A673 (cell line): ENCODE measurements around the gene PI4K2A. TPM values are rescaled to one million over a fixed set of nuclear protein-coding genes. Genes with fewer than 3 reads are reported as not detected.

Experiments
- BruUV-seq: library from RNA; stranded (reverse); fragments of 400-500 nt; replicated peaks from 2 replicates; lab custom pipeline; 2021; lab: Mats Ljungman, UMichigan
- CTCF ChIA-PET: fragments of 300-600 bp; sonication (Branson Sonifier 250); formaldehyde crosslinking; loops from one replicate; lab custom pipeline; 2022; ENCODE audit warnings: antibody characterized with exemption; lab: Charles Lee
- POLR2A ChIA-PET: fragments of 300-600 bp; sonication (Branson Sonifier 250); formaldehyde crosslinking; loops from one replicate; lab custom pipeline; 2022; ENCODE audit warnings: antibody characterized with exemption; ENCODE audit not compliant: low non-redundant PET; lab: Charles Lee
- DNase-seq: peaks from one replicate; pipeline ENCODE4 v3.0.0-alpha.2; 2015; ENCODE audit warnings: low spot score
- H3K27ac ChIP-seq: fragments of 200-600 bp; sonication (generic); 2 replicates; pipeline ENCODE4 v1.5.1; 2016; ENCODE audit warnings: mixed run types, low read depth, mild to moderate bottlenecking, mixed read lengths, antibody characterized with exemption, low read length; ENCODE audit not compliant: poor library complexity, severe bottlenecking
- H3K27me3 ChIP-seq: fragments of 200-600 bp; sonication (generic); replicated peaks from 2 replicates; pipeline ENCODE4 v1.6.1; 2017; ENCODE audit warnings: mixed run types, low read depth, mild to moderate bottlenecking, mixed read lengths, antibody characterized with exemption, low read length; ENCODE audit not compliant: insufficient read depth, poor library complexity
- H3K36me3 ChIP-seq: fragments of 200-600 bp; sonication (generic); 2 replicates; pipeline ENCODE4 v1.6.1; 2016; ENCODE audit warnings: mixed run types, mild to moderate bottlenecking, mixed read lengths, antibody characterized with exemption, low read length; ENCODE audit not compliant: insufficient read depth, poor library complexity, severe bottlenecking
- H3K4me1 ChIP-seq: fragments of 200-600 bp; sonication (generic); 2 replicates; pipeline ENCODE4 v1.6.1; 2017; ENCODE audit warnings: mixed run types, mild to moderate bottlenecking, mixed read lengths, antibody characterized with exemption, low read length; ENCODE audit not compliant: insufficient read depth, poor library complexity, severe bottlenecking
- H3K4me3 ChIP-seq: fragments of 200-600 bp; sonication (generic); 2 replicates; pipeline ENCODE4 v1.5.1; 2016; ENCODE audit warnings: low read depth, mixed run types, mild to moderate bottlenecking, mixed read lengths, low read length; ENCODE audit not compliant: poor library complexity, severe bottlenecking
- H3K9me3 ChIP-seq: fragments of 200-600 bp; sonication (generic); 2 replicates; pipeline ENCODE4 v1.6.1; 2016; ENCODE audit warnings: mixed run types, low read depth, mild to moderate bottlenecking, mixed read lengths, antibody characterized with exemption, low read length; ENCODE audit not compliant: poor library complexity, severe bottlenecking
- EZH2 ChIP-seq: fragments of 200-600 bp; sonication (generic); IDR thresholded peaks from 2 replicates; pipeline ENCODE4 v1.6.1; 2017; ENCODE audit warnings: borderline replicate concordance, low read depth, mild to moderate bottlenecking, mixed read lengths, antibody characterized with exemption, low read length; ENCODE audit not compliant: poor library complexity, severe bottlenecking
- intact Hi-C: fragments of 100-400 bp; cut with micrococcal nuclease; formaldehyde crosslinking; loops from one replicate; pipeline ENCODE4 v1.10.0; 2022; ENCODE audit not compliant: unreplicated experiment
- total RNA-seq: library from RNA; stranded (reverse); gene quantifications from 2 replicates; pipeline ENCODE4 v1.2.3, GENCODE V29; 2021
- TF ChIP-seq, protein P1 (sequence below): fragments of 300-800, 200-600 bp; sonication (generic); conservative IDR thresholded peaks from 2 replicates; pipeline ENCODE4 v1.5.1; 2017; ENCODE audit warnings: low read depth, mild to moderate bottlenecking, antibody characterized with exemption, low read length, moderate library complexity, mixed read lengths

PI4K2A gene
- total RNA-seq, 1 experiment from 2014 or later: 23.6 TPM

DNA sequence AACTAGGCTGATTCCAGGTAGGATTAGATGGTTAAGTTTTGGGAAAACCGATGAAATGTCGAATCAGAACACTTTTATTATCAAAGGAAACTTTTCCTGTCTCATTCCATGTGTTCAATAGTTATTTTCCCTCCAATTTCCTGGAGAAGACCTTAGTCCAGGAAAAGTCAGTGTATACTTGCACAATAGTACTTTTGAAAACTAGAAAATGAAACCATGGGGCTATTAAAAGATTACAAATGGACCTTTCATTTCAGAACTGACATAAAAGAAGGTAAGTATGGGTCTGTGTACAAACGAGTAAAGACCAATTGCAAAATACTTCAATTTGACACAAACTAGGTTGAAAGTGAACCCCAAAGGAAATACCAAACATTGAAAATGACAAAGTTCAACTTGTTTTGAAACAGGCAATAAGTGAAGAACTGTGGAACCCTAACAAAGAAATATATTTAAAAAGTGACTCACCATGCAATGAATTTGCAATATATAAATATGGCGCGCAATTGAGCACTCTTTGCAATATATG, 44.5 kb downstream of the PI4K2A start:
- Histone ChIP-seq H3K4me3 (no peak overlapping the region), H3K9me3 (no peaks in the 10 kb centered on the region), H3K4me1 (peaks cover 9% of the 10 kb centered on the region), H3K27me3 (no peaks in the 10 kb centered on the region), H3K27ac (no peak overlapping the region), H3K36me3 (no peaks in the 10 kb centered on the region)
- BruUV-seq: no TSS peak
- no peak for TF ChIP-seq EZH2
- TF ChIP-seq, protein P1, sequence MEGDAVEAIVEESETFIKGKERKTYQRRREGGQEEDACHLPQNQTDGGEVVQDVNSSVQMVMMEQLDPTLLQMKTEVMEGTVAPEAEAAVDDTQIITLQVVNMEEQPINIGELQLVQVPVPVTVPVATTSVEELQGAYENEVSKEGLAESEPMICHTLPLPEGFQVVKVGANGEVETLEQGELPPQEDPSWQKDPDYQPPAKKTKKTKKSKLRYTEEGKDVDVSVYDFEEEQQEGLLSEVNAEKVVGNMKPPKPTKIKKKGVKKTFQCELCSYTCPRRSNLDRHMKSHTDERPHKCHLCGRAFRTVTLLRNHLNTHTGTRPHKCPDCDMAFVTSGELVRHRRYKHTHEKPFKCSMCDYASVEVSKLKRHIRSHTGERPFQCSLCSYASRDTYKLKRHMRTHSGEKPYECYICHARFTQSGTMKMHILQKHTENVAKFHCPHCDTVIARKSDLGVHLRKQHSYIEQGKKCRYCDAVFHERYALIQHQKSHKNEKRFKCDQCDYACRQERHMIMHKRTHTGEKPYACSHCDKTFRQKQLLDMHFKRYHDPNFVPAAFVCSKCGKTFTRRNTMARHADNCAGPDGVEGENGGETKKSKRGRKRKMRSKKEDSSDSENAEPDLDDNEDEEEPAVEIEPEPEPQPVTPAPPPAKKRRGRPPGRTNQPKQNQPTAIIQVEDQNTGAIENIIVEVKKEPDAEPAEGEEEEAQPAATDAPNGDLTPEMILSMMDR: no peak
- ChIA-PET POLR2A (no interaction called here), CTCF (no interaction called here)
- intact Hi-C loops: loop anchor here (5.0 kb wide), 1 partner anchor 43 kb away; the partner anchor contains the start of gene PI4K2A
- DNase-seq: no peak

DNA sequence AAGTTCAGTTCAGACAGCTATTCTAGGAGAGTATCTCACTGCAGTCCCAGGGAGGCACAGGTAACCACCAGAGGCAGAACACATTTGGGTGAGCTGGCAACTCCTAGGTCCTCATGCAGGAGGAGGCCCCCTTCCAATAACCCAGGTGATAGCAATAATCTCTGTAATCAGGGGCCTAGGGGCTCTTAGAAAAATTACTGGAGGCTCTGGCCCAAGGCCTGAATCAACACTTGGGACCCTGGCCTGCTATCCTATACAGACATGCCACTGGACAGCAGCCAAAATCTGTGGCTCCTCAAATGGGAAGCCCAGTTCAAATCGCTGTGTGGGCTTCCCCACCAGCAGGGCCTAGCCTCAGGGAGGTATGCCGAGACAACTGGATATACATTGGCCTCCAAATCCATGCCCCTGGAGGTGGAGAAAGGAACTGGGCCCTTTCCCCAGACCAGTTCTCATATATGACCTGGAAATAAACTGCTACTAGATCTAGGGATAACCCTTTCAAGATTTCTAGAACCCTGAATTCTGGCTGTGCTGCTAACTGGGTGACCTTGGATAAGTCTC, 45.0 kb downstream of the PI4K2A start:
- Histone ChIP-seq H3K4me1 (peaks cover 9% of the 10 kb centered on the region), H3K4me3 (no peak overlapping the region), H3K27ac (no peak overlapping the region), H3K27me3 (no peaks in the 10 kb centered on the region), H3K36me3 (no peaks in the 10 kb centered on the region), H3K9me3 (no peaks in the 10 kb centered on the region)
- CTCF ChIA-PET: no interaction called here
- peak; percentile 27 for DNase-seq
- intact Hi-C loops: loop anchor here (5.0 kb wide), 1 partner anchor 43 kb away; the partner anchor contains the start of gene PI4K2A
- POLR2A ChIA-PET: no interaction called here
- BruUV-seq: no TSS peak
- TF ChIP-seq, protein P1: no peak
- no peak for TF ChIP-seq EZH2

DNA sequence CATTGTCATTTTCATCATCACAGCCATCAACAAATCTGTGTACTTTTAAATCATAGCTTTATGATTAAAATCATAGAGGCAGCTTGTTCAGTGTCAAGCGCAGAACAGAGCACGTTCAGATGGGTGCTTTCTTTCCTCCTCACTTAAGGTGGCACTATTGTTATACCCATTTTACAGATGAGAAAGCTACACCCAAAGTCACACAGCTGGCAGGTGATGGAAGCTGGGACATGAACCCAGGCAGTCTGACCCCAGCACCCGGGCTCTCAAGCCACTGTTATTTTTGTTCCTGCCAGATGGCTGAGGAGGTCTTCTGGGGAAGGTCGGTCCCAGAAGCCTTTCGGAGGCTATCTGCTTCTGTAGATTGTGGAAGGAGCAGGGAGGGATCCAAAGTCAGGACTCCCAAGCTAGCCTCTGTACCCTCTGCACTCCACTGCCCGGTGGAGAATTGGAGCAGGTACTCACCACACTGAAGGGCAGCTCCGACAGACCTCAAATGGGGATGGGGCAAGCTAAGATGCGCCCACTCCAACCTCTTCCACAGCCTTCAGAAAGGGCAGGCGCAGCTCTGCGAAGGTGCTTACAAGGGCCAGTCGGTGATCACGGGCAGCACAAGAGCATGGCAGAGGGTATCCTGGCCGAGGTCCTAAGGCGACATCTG, 46.0 kb downstream of the PI4K2A start:
- no peak for TF ChIP-seq EZH2
- peak overlapping the region; percentile 51 for H3K27ac ChIP-seq
- H3K27me3 ChIP-seq: no peaks in the 10 kb centered on the region
- POLR2A ChIA-PET: interaction anchor here (0.5 to 1.0 kb wide), 2 partner anchors 15 to 44 kb away, joined by 3 to 4 read pairs; no protein-coding TSS in a partner anchor
- H3K9me3 ChIP-seq: no peaks in the 10 kb centered on the region
- peaks cover 9% of the 10 kb centered on the region for H3K4me1 ChIP-seq
- intact Hi-C loops: loop anchor here (5.0 kb wide), 1 partner anchor 44 kb away; the partner anchor contains the start of gene PI4K2A
- peak overlapping the region; percentile 61 for H3K4me3 ChIP-seq
- BruUV-seq: no TSS peak
- no peak for DNase-seq
- CTCF ChIA-PET: interaction anchor here (0.5 to 1.9 kb wide), 6 partner anchors 9 to 358 kb away, joined by 3 to 12 read pairs (median 4); partner anchors contain the start of gene ZFYVE27
- no peaks in the 10 kb centered on the region for H3K36me3 ChIP-seq
